HFFc6 (cell line): ENCODE results near the gene LRCOL1. TPM values are rescaled to one million over a fixed set of nuclear protein-coding genes. Genes with fewer than 3 reads are reported as not detected.
A peak's percentile ranks its signal among the peaks of the same experiment; 100 is the strongest.

ENCODE experiments used
- DNase-seq: peaks from one replicate; pipeline ENCODE4 v3.0.0-alpha.2; 2018
- H3K27ac Mint-ChIP-seq: 2 replicates; pipeline ENCODE4 v1.8.0; 2020; ENCODE audit warnings: mild to moderate bottlenecking, mixed read lengths
- H3K27me3 Mint-ChIP-seq: 2 replicates; pipeline ENCODE4 v1.8.0; 2021; ENCODE audit warnings: mild to moderate bottlenecking, moderate library complexity, mixed read lengths; ENCODE audit not compliant: insufficient read depth
- H3K36me3 Mint-ChIP-seq: 2 replicates; pipeline ENCODE4 v1.8.0; 2021; ENCODE audit warnings: low read depth, mixed read lengths
- H3K4me1 Mint-ChIP-seq: 2 replicates; pipeline ENCODE4 v1.8.0; 2020; ENCODE audit warnings: low read depth, mixed read lengths
- H3K4me3 Mint-ChIP-seq: 2 replicates; pipeline ENCODE4 v1.8.0; 2020; ENCODE audit warnings: mild to moderate bottlenecking, moderate library complexity, mixed read lengths
- H3K9me3 Mint-ChIP-seq: 2 replicates; pipeline ENCODE4 v1.8.0; 2020; ENCODE audit warnings: mild to moderate bottlenecking, mixed read lengths
- CTCF ChIP-seq: fragments of 200-600 bp; sonication (generic); IDR thresholded peaks from 2 replicates; pipeline ENCODE4 v1.5.0; 2021; ENCODE audit warnings: antibody characterized with exemption, mild to moderate bottlenecking
- total RNA-seq, 6 experiments: library from RNA; stranded (reverse); fragmentation: NEBNext Ultra II Directional; extraction: Animal tissue kit (Norgen Biotek cat#: 25700); gene quantifications; 2 replicates in 1 of 6; 3 replicates in 5 of 6; pipeline ENCODE4 v1.2.3, GENCODE V29; 2021

LRCOL1 gene
- total RNA-seq, 6 experiments from 2014 or later = 0.23 to 1.00 (median 0.52) TPM

- H3K9me3 Mint-ChIP-seq = no peaks in the 10 kb centered on the region
- H3K27ac Mint-ChIP-seq = no peak overlapping the region
- H3K27me3 Mint-ChIP-seq = peaks cover 3% of the 10 kb centered on the region
- peaks cover 22% of the 10 kb centered on the region for H3K36me3 Mint-ChIP-seq
- H3K4me3 Mint-ChIP-seq = no peak overlapping the region
- peaks cover 16% of the 10 kb centered on the region for H3K4me1 Mint-ChIP-seq
- TF ChIP-seq CTCF = no peak
- DNase-seq = no peak
Observed at GRCh38 chr12:132625731-132626430, 15.5 kb upstream of the LRCOL1 start.

- no peak for DNase-seq
- H3K4me3 Mint-ChIP-seq = no peak overlapping the region
Observed at GRCh38 chr12:132624910-132625630, 14.7 kb upstream of the LRCOL1 start.

GRCh38 chr12:132624186-132624855, 13.9 kb upstream of the LRCOL1 start:
- Mint-ChIP-seq H3K27ac (no peak overlapping the region), H3K4me3 (no peak overlapping the region), H3K9me3 (no peaks in the 10 kb centered on the region), H3K4me1 (peaks cover 16% of the 10 kb centered on the region), H3K27me3 (peaks cover under 1% of the 10 kb centered on the region; the same call in 1 of the 2 replicates), H3K36me3 (peaks cover 11% of the 10 kb centered on the region)
- TF ChIP-seq CTCF = no peak
- DNase-seq = no peak

More at GRCh38 chr12:132624910-132625630, 14.7 kb upstream of the LRCOL1 start:
- peaks cover 16% of the 10 kb centered on the region for H3K4me1 Mint-ChIP-seq
- peaks cover 2% of the 10 kb centered on the region for H3K27me3 Mint-ChIP-seq
- H3K36me3 Mint-ChIP-seq = peaks cover 19% of the 10 kb centered on the region
- no peak overlapping the region for H3K27ac Mint-ChIP-seq
- no peaks in the 10 kb centered on the region for H3K9me3 Mint-ChIP-seq
- no peak for TF ChIP-seq CTCF

DNA sequence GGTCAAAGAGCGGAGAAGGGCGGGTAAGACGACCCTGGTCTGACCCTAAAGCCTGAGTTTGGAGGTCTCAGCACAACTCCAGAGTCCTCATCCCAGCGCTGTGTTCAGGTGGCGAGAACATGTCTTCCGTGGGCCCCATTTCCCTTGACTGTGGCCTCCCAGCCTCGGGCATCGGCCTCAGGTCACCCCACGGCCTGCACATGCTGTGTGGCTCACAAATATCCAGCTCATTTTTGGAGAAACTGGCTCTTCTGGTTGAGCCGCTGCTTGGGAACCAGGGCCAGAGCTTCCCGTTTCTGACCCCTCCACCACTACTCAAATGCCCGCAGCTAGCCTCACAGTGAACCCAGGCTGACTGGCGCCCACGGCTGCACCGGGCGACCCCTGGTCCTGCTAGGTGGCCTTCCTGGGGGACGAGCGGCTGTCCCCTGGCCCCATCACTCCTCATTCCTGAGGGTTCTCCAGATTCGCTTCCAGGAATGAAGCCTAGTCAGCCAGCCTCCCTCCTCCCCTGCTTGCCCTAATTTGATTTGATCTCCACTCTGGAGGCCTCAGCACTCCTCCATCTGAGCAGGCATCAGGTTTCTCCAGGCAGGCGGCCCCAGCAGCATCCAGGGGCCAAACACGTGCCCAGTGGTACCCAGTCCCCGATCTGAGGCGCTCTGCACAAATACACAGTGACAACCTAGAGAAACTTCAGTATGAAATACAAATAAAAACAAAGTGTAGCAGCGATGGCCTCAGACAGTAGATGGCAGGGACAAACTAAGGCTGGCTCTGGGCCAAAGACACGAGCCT, 12.9 kb upstream of the LRCOL1 start:
- H3K27ac Mint-ChIP-seq = peak overlapping the region; percentile 60; the same call in 1 of the 2 replicates
- H3K4me1 Mint-ChIP-seq = peaks cover 17% of the 10 kb centered on the region
- H3K4me3 Mint-ChIP-seq = no peak overlapping the region
- DNase-seq = no peak
- TF ChIP-seq CTCF = no peak
- H3K36me3 Mint-ChIP-seq = peaks cover 6% of the 10 kb centered on the region; the same call in 1 of the 2 replicates
- no peaks in the 10 kb centered on the region for H3K27me3 Mint-ChIP-seq
- no peaks in the 10 kb centered on the region for H3K9me3 Mint-ChIP-seq

GRCh38 chr12:132622437-132623071, 12.2 kb upstream of the LRCOL1 start:
- peaks cover 3% of the 10 kb centered on the region; the same call in 1 of the 2 replicates for H3K9me3 Mint-ChIP-seq
- peaks cover 6% of the 10 kb centered on the region for H3K27me3 Mint-ChIP-seq
- peaks cover 23% of the 10 kb centered on the region for H3K4me1 Mint-ChIP-seq
- 0 out of 2 replicates have a peak overlapping the region, but pooled peaks have one; percentile 20 for H3K4me3 Mint-ChIP-seq
- H3K27ac Mint-ChIP-seq = peak overlapping the region; percentile 60
- TF ChIP-seq CTCF = no peak
- H3K36me3 Mint-ChIP-seq = peaks cover 9% of the 10 kb centered on the region; the same call in 1 of the 2 replicates
- peak; percentile 37 for DNase-seq
